Coronary artery (tissue), 2 donors: ENCODE data around the gene ABTB2.

Source experiments
- DNase-seq: peaks from one replicate; pipeline ENCODE4 v3.0.0-alpha.2; 2017; ENCODE audit warnings: low spot score
- H3K27ac ChIP-seq, 2 donors: fragments of 200-600 bp; sonication (generic); one replicate each; pipeline ENCODE4 v1.5.1; 2016 to 2019
- H3K4me3 ChIP-seq: fragments of 200-600 bp; sonication (generic); 2 replicates; pipeline ENCODE4 v1.5.1; 2016; ENCODE audit warnings: mild to moderate bottlenecking, moderate library complexity
- TF ChIP-seq, protein P1 (sequence below): fragments of 200-600 bp; sonication (generic); IDR thresholded peaks from one replicate; pipeline ENCODE4 v1.5.1; 2019; ENCODE audit warnings: antibody characterized with exemption

ABTB2 gene

GRCh38 chr11:34147581-34147980 is 210.2 kb downstream of the ABTB2 start:
- no peak for DNase-seq
- TF ChIP-seq, protein P1, sequence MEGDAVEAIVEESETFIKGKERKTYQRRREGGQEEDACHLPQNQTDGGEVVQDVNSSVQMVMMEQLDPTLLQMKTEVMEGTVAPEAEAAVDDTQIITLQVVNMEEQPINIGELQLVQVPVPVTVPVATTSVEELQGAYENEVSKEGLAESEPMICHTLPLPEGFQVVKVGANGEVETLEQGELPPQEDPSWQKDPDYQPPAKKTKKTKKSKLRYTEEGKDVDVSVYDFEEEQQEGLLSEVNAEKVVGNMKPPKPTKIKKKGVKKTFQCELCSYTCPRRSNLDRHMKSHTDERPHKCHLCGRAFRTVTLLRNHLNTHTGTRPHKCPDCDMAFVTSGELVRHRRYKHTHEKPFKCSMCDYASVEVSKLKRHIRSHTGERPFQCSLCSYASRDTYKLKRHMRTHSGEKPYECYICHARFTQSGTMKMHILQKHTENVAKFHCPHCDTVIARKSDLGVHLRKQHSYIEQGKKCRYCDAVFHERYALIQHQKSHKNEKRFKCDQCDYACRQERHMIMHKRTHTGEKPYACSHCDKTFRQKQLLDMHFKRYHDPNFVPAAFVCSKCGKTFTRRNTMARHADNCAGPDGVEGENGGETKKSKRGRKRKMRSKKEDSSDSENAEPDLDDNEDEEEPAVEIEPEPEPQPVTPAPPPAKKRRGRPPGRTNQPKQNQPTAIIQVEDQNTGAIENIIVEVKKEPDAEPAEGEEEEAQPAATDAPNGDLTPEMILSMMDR = no peak

GRCh38 chr11:34146866-34147265 is 210.9 kb downstream of the ABTB2 start:
- Histone ChIP-seq H3K27ac (no peak overlapping the region), H3K4me3 (no peak overlapping the region)
- TF ChIP-seq, protein P1 = no peak
- no peak for DNase-seq

More at GRCh38 chr11:34147581-34147980, 210.2 kb downstream of the ABTB2 start:
- Histone ChIP-seq H3K27ac (no peak overlapping the region), H3K4me3 (no peak overlapping the region)

DNA sequence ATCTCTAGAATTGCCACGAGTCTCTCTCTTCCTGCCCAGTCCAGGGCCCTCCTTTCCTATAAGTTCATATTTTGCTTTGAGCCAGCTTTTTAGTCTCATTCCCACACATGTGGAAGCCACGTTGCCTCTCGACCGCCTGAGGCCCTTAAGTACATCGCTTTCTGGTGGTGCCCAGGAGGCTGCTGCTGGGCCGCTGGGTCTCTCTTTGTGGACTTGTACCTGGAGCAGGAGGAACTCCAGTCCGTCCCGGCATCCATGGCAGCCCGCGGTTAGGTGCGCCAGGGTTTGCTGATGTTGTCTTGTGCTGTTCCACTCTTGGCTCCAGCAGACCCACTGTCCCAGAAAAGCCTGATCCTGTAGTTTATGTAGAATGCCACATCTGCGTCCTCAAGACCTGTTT is 211.4 kb downstream of the ABTB2 start:
- TF ChIP-seq, protein P1 = no peak
- Histone ChIP-seq H3K4me3 (no peak overlapping the region), H3K27ac (no peak overlapping the region)
- no peak for DNase-seq

- no peak for DNase-seq
- TF ChIP-seq, protein P1 = no peak
- Histone ChIP-seq H3K27ac (no peak overlapping the region), H3K4me3 (no peak overlapping the region)
Observed at GRCh38 chr11:34145847-34146381, 211.9 kb downstream of the ABTB2 start.

GRCh38 chr11:34145073-34145472 is 212.7 kb downstream of the ABTB2 start:
- TF ChIP-seq, protein P1 = no peak
- no peak overlapping the region for H3K4me3 ChIP-seq
- H3K27ac ChIP-seq = no peak overlapping the region
- DNase-seq = no peak

GRCh38 chr11:34143048-34143447 is 214.8 kb downstream of the ABTB2 start:
- Histone ChIP-seq H3K27ac (no peak overlapping the region), H3K4me3 (no peak overlapping the region)
- TF ChIP-seq, protein P1 = no peak

GRCh38 chr11:34140149-34140548 is 217.7 kb downstream of the ABTB2 start:
- no peak overlapping the region for H3K4me3 ChIP-seq
- H3K27ac ChIP-seq = no peak overlapping the region
- TF ChIP-seq, protein P1 = no peak
- no peak for DNase-seq

More at GRCh38 chr11:34143048-34143447, 214.8 kb downstream of the ABTB2 start:
- DNase-seq = no peak
